NCI-H226 (cell line): ENCODE results near the gene TMEM239.
"Not testable (repeated sequence)": the region's sequence is repeated elsewhere in the genome, so short reads cannot be mapped to it uniquely, and the experiment has no call there.

ENCODE experiments used
- DNase-seq: peaks from one replicate; pipeline ENCODE4 v3.0.0-alpha.2; 2015

The TMEM239 gene

DNA sequence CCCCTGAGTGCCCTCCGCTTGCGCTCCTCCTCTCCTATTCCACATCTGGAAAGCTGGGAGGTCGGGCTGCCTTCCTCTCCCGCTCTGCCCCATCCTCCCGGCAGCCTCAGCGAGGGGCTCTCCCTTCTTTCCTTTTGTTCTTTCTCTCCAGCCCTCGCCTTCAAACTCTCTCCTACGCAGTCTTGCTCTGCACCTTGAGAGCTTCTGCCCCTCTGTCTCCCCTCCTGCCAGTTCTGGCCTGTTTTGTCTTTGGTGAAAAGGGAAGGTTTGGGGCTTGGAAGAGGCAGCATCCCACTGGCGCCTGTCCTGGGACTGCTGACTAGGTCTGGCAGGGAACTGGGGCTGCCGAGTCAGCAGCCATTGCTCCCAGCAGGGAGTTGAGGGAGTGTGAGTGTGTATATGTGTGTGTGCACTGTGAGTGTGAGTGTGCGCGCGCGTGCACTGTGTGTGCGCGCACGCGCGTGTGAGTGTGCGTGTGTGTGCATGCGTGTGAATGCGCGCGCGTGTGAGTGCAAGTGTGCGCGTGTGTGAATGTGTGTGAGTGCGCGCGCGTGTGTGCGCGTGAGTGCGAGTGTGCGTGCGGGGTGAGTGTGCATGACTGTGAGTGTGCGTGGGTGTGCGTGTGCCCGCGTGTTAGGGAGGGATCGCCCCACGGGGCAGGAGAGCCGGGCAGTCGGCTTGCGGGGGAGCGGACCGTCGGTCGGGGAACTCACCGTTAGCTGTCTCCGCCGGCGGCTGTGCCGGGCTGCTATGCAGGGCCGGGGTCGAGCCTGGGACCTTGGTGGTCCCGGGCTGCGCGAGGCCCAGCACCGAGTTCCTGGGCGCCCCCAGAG is 16.3 kb upstream of the TMEM239 start:
- DNase-seq: no peak

DNA sequence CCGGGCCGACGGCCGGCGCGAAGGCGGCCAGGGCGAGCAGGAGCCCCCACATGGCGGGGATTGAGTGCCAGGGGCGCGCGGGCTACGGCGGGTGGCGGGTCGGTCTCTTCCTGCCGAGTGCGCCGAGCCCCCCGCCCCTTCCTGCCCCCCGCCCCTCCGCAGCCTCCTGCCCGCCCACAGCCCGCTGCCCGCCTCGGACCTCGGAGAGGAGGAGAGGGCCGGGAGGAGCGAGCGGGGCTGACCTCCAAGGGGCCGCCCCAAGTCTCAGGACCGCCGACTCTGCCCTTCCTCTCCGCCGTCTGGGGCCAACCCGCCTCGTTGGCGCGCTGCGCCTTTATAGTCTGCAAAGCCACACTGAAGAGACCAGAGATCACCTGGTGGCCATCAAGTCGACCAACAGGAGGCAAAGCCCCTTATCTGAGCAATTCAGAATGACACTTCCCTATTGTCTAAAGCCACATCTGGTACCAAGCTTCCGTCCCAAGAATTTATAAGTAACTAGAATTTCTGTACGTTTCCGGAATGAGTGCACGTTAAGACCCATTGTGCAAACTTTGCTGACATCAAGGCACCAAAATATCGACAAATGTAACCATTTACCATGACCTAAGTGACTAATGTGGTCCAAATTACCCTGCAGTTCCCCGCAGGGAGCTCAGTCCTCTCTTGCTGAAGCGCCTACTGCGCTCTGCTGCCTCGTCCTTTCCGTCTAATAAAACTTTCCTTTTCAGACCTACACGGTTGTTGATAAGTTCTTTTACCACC is 15.5 kb upstream of the TMEM239 start, which contains the start of gene CPXM1:
CPXM1 (minus strand) TSS at position 107 of the 765 bp plus-strand sequence; CDS start at position 52, 55 bp downstream.
- no peak for DNase-seq

DNA sequence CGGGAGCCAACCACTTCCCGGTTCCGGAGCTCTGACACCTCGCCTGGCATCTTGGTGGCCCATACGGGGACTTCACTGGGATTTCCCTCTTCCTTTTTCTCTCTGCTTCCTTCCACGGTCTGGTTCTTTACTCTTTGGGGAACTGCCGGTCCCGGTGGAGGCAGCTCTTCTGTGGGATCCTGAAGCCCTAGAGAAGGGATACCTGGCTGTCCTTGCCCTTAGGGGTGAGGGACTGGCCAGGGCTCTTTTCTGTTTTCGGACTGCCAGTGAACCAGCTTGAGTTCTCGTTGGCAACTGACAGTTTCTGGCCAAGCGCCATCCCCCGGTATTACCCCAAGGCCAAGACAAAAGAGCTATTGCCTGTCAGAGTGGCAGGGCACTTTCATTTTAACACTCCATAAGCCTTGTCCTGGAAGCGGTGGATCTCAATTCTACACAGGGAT is 14.9 kb upstream of the TMEM239 start:
- DNase-seq: no peak

DNA sequence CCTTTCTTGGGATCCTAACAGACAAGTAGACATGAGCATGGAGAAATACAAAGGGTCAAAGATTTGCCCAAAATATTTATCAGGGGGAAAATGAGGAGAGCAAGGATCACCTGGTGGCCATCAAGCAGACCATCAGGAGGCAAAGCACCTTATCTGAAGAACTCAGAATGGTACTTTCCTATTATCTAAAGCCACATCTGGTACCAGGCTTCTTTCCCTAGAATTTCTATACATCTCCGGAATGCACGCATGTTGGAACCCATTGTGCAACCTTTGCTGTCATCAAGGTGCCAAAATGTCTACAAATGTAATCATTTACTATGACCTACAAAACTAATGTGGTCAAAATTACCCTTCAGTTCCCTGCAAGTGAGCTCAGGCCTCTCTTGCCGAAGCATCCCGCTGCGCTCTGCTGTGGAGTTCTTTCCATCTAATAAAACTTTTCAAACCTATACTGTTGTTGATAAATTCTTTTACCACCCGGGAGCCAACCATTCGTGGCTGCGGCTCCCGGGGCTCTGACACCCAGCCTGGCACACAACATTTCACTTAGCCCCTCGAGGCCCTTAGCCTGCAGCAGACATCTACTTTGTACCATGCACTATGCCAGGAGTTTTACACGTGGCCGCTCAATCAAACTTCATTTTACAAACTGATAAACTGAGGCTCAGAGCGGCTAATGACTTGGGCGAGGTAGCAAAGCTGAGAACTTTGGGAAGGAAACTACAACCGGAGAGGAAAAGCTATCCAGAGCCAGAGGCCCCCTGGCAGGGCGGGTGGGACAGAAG is 11.9 kb upstream of the TMEM239 start:
- DNase-seq: no peak

DNA sequence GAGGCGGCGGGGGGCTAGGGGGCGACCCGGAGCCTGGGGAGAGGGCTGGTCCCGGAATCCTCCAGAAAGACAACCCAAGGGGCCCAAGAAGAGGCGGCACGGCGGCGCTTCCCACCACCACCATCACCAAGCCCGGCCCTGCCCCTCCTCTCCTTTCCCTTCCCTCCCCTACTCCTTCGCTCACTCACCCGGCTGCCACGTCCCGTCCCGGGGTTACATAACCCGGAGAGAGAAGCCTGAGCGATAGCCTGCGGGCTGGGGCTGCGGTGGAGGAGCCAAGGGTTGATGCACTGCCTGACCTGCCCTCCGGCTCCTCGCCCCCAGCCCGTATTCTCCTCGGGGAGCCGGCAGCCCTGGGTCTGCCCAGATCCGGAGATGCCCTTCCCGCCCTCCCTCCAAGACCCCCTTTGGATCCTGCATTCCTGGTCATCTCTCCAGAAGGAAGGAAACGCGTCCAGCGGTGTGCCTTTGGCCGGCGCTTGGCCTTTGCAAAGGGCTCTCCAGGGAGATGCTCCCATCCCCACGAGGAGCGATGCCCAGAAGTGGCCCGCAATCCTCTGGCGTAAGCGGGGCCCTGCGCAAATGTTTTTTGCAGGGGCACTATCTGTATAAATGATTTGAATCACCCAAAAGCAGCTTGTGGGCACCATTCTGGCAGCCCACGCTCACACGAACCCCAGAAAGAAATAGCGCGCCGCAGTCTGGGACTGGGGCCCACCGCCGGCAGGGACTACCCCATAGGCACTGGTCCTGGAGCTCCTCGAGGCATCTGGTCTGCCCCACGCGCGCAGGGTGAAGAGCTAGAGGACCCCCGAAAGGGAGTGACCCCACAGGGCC is 11.1 kb upstream of the TMEM239 start:
- no peak for DNase-seq

DNA sequence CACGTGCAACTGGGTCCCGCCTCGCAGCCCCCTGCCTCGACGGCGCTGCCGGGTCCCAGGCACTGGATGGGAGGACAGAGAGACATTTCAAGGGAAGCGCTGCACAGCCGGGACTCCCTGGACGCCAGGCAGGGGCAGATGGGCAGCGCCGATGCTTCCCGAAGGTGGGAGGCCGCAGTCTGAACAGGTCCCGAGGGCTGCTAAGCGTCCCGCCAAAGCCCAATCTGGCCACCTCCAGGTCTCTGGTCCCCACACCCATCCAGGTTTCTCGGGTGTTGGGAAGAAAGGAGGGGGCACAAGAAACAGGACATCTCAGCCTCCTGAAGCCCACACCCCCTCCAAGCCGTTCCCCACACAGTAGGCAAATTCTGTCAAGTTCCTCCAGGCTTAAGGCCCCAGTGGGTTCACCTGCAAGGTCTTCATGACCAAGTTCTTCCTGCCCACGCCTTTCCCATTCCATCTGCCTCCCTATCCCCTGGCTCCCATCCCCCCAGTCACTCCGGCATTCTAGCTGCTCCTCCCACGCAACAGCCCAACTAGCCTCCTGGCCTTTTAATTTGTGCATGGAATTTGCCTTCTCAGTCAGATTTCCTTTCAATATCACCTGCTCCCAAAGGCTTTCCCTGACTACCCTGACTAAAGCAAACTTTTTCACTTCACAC is 10.3 kb upstream of the TMEM239 start:
- no peak for DNase-seq

DNA sequence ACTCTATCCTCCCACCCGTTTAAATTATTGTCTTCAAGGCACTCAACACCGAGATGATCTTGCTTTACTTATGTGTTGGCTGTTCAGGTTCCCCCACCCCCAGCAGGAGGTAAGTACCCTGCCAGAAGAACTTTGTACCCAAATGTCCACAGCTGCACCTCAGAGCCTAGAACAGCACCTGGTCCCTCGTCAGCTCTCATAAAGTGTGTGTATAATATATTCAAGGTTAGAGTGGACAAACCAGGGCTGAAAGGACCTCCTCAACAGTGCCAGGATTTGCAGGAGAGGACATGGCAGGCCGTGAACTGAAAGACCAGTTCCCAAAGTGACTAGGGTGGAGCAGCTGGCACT is 9.8 kb upstream of the TMEM239 start:
- DNase-seq: no peak

DNA sequence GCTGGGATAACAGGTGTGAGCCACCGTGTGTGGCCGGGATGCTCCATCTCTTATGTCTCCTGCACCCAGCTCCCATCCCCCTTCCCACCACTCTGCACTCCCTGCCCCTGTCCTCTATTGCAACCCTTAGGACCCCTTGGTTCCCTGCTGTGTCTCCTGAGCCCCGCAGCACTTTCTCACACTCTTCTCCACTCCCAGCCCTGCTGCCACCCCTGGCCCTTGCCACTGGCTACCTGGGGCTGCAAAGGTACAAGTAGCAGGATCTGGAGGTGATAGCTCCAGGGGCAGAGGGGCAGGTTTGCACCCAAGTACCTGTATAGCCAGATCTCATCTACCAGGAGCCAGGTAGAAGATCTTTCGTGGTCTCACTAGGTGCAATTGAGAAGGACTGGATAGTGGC is 9.1 kb upstream of the TMEM239 start:
- no peak for DNase-seq

DNA sequence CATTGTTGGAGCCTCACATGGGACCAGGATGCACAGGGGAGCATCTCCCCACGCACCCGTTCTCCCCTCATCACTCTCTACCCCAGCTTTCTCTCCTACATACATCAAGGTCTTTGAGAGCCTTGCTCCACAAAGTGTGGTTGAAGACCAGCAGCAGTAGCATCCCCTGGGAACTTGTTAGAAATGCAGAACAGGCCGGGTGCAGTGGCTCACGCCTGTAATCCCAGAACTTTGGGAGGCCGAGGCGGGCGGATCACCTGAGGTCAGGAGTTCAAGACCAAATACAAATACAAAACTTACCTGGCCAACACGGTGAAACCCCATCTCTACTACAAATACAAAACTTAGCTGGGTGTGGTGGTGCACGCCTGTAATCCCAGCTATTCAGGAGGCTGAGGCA is 8.2 kb upstream of the TMEM239 start:
- not testable (repeated sequence) for DNase-seq

DNA sequence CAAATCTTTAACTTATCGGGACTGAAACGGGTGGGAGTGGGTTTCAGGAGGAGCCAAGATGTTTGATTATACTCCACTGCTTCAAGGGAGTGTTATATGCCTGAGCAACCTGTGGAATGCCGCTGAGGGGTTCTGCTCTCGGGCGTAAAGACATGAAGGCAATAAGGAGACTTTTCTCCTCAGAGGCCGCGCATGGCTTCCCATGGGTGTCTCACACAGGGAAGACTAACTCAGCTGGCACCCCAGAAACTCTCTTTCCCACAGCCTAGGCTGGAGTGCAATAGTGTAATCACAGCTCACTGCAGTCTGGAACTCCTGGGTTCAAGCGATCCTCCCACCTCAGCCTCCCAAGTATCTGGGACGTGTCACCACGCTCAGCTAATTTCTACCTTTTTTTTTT is 6.5 kb upstream of the TMEM239 start:
- no peak for DNase-seq

DNA sequence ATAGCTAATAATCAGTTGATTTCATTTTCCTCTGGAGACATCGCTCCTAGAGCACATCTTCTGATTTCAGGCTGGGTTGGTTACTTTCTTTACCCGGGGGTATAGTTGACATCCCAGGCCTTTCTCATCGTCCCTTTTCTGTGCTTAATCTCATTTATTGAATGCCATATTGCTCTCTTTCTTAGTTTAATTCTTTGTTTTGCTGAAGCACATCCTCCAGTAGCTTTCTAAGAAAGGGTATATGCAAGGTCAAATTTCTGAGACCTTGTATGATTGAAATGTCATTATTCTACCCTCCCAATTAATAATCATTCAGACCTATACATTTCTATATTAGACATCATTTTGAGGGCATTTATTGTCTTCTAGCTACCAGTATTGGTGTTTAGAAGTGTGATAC is 4.0 kb upstream of the TMEM239 start:
- no peak for DNase-seq

DNA sequence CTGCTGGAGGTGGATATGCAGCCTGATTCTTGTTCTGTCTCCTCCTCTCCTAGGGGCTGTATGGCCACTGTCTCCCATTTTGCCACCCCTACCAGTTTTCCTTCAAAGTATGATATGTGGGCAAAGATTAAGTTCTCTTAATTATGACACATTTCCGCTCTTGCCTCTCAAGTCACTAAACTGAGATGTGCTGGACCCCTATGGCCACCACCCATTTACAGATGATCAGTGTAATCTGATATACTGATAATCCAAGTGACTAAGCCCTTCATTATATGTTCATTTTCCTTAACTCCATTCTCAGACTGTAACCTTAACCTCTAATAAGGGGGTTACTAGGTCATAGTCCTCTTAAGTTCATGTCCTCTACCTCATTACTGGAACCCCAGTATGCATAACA is 2.1 kb upstream of the TMEM239 start:
- DNase-seq: no peak

DNA sequence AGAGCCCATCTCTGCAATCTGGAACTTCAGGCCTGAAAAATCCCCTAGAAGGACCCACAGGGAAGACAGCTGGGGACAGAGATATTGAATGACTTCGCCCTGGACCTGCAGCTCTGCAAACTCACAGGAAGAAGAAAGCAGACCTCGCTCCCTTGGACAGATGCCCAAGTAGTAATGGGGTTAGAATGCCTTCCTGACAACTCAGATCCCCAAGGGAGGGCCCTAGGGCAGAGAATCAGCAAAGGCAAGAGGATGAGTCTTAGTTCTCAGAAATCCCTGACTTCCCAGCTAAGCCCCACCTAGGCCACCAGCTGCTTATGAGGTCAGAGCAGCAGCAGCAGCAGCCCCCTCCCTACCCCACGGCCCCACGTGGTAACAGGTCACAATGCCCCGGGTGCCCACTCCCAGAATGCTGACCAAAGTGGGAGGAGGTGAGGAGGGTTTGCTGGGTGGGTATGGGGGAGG is 1.5 kb upstream of the TMEM239 start, which contains the start of gene C20orf141:
C20orf141 (plus strand) TSS at position 401 of the 465 bp plus-strand sequence. CDS start 198 bp downstream, outside the sequence.
- DNase-seq: peak; percentile 85

DNA sequence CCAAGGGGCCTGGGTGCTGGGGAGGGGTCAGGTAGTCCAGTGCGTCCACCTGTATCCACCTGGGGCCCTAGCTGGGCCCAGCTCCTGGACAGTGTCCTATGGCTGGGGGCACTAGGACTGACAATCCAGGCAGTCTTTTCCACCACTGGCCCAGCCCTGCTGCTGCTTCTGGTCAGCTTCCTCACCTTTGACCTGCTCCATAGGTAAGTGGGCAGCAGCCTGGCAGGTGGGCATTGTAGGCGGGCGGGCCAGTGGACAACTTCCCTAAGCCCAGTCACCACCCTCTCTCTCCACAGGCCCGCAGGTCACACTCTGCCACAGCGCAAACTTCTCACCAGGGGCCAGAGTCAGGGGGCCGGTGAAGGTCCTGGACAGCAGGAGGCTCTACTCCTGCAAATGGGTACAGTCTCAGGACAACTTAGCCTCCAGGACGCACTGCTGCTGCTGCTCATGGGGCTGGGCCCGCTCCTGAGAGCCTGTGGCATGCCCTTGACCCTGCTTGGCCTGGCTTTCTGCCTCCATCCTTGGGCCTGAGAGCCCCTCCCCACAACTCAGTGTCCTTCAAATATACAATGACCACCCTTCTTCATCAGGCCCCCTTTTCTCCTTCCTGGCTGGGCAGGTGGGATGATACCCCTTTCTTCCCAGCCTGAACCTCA is 793 bp upstream of the TMEM239 start:
- no peak for DNase-seq

DNA sequence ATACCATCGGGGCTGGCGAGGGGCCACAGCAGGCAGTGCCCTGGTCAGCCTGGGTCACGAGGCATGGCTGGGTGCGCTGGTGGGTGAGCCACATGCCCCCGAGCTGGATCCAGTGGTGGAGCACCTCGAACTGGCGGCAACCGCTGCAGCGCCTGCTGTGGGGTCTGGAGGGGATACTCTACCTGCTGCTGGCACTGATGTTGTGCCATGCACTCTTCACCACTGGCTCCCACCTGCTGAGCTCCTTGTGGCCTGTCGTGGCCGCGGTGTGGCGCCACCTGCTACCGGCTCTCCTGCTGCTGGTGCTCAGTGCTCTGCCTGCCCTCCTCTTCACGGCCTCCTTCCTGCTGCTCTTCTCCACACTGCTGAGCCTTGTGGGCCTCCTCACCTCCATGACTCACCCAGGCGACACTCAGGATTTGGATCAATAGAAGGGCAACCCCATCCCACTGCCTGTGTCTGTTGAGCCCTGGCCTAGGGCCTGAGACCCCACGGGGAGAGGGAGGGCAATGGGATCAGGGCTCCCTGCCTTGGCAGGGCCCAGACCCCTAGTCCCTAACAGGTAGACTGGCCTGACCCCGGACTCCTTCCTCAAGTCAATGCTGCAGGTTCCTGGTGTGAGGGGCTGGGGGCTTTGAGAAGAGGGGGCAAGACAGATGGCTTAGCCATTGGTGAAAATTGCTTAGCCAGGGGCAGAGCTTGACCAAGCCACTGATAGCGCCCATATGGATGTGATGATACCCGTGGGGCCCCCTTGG is 598 bp downstream of the TMEM239 start:
- DNase-seq: no peak

DNA sequence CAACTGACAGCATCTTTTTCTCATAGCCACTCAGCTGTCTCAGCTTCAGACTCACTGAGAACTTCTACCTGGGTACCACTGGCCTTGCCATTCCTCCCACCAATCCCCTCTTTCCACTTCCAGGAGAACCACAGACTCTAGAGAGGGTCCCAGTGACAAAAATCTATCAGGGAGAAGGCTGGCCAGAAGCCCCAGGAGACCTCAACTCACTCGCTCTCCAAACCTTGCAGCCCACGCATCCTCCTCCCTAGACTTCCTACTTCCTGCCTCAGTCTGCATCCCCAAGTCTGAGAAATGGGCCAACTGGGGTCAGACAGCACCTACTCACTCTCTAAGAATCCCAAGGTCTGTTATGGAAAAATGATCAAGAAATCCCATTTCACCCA is 1.2 kb downstream of the TMEM239 start:
- no peak for DNase-seq

DNA sequence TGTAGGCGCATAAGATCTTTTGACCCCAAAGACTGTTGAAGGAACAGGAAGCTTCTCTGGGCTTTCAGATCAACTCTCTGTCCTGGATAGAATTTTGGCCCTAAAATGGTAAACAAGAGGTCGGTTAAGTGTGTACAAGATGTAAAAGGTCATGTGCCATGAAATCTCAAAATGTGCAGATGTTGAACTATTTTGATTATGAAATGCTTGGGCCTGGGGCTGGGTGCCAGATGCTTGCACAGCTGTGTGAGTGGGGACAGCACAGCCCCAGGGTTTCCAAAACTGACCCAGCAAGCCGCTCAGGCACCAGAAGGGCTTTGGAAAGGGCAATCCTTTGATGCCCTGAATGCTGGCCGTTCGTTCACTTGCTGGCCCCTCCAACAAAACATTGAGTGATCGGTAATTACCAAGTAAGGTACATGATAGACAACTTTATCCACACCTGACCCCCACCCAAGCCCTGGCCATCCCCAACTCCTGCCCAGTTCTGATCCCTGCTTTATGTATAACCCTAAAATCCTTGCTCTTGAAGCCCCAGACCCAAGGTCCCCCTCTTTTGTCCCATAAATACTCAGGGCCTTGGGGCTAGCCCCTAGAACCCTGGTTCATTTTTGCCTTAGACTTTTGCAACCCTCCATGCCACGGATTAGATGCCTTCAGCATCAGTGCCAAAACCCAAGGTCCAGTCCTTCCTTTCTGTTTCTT is 1.9 kb downstream of the TMEM239 start:
- DNase-seq: no peak

DNA sequence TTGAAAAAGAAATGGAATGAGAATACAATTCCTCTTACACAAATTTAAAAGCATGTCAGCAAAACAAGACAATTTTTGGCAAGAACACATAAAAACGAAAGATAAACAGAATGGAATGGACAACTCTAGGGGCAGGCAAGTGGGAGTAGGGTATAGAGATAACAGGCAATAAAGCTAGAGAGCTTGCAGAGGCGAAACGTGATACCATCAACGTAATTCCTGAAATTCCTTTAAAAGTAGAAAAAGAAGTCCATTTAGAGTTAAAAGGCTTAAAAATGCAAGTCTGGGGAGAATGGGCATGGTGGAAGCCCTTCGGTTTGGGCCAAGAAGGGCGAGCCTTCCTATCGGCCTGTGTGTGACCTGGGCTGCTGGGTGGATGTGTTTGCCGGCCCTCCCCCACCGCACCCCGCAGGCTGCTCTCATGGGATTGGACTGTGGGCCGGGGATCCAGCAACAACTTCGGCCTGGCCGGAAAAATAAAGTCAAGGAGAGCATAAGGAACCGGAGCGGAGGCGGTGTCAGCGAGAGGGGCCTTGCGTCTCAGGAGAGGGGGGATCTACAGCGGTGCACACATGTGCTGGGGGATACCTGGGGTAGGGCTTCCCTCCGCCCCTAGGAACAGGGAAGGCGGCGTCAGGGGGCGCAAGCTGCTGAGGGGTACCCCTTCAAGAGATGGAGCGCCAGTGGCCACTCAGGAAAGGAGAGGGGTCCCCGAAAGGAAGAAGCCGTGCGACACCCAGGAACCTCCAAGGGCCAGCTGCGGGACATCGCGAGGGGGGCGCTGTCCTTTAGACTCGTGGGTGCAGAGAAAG is 4.1 kb downstream of the TMEM239 start:
- DNase-seq: peak; percentile 48
